ENCODE data around the gene DCK. TPM values are rescaled to one million over a fixed set of nuclear protein-coding genes. Genes with fewer than 3 reads are reported as not detected.

The DCK gene
- total and polyA plus RNA-seq, 9 of the 15 experiments (the other 6 are each of a cell fraction or from before 2014, with no cell fraction given) = 11.3 to 25.8 (median 19.6) TPM

DNA sequence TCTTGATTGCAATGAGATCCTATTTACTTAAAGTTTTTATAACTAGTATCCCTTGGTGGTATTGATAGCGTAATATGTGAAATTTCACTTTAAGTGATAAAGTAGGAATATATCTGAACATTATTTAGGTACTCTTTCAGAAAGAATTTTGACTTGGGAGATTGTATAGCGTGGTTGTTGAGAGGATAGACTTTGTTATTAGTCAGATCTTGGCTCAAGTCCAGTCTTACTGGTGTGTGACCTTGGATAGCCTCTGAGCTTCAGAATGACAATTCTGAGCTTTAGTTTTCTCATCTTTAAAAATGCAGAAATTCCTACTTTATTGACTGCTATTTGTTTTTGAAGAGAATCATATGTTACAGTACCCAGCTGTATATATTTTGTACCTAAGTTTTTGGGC, 32.6 kb downstream of the DCK start (continued):
- TF ChIP-seq, protein P1, sequence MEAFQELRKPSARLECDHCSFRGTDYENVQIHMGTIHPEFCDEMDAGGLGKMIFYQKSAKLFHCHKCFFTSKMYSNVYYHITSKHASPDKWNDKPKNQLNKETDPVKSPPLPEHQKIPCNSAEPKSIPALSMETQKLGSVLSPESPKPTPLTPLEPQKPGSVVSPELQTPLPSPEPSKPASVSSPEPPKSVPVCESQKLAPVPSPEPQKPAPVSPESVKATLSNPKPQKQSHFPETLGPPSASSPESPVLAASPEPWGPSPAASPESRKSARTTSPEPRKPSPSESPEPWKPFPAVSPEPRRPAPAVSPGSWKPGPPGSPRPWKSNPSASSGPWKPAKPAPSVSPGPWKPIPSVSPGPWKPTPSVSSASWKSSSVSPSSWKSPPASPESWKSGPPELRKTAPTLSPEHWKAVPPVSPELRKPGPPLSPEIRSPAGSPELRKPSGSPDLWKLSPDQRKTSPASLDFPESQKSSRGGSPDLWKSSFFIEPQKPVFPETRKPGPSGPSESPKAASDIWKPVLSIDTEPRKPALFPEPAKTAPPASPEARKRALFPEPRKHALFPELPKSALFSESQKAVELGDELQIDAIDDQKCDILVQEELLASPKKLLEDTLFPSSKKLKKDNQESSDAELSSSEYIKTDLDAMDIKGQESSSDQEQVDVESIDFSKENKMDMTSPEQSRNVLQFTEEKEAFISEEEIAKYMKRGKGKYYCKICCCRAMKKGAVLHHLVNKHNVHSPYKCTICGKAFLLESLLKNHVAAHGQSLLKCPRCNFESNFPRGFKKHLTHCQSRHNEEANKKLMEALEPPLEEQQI (IDR thresholded peaks at IDR 0.05) = no peak
- no peak for TF ChIP-seq RBM22 (IDR thresholded peaks at IDR 0.05; ENCODE audit: low read depth, low read length, poor library complexity, severe bottlenecking)
- no peak for TF ChIP-seq ZBTB49 (CRISPR knock-in tag; IDR thresholded peaks at IDR 0.05; ENCODE audit: borderline replicate concordance)
- TF ChIP-seq BACH1 (tag; IDR thresholded peaks at IDR 0.05) = no peak
- TF ChIP-seq HLTF (IDR thresholded peaks at IDR 0.05) = no peak
- no peak for TF ChIP-seq TFE3 (CRISPR knock-in tag; IDR thresholded peaks at IDR 0.05)
- TF ChIP-seq, protein P2, sequence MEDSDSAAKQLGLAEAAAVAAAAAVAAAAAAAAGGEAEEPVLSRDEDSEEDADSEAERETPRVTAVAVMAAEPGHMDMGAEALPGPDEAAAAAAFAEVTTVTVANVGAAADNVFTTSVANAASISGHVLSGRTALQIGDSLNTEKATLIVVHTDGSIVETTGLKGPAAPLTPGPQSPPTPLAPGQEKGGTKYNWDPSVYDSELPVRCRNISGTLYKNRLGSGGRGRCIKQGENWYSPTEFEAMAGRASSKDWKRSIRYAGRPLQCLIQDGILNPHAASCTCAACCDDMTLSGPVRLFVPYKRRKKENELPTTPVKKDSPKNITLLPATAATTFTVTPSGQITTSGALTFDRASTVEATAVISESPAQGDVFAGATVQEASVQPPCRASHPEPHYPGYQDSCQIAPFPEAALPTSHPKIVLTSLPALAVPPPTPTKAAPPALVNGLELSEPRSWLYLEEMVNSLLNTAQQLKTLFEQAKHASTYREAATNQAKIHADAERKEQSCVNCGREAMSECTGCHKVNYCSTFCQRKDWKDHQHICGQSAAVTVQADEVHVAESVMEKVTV (CRISPR knock-in tag; IDR thresholded peaks at IDR 0.05) = no peak
- no peak for TF ChIP-seq SLC30A9 (CRISPR knock-in tag; IDR thresholded peaks at IDR 0.05)
- peak; percentile 83 for TF ChIP-seq FOSL1 (tag; conservative IDR thresholded peaks at IDR 0.05)
- no peak for TF ChIP-seq TOE1 (IDR thresholded peaks at IDR 0.05; ENCODE audit: borderline replicate concordance)
- TF ChIP-seq TOE1 (CRISPR knock-in tag; IDR thresholded peaks at IDR 0.05; ENCODE audit: borderline replicate concordance, low read depth) = no peak
- no peak for TF ChIP-seq ZBTB17 (CRISPR knock-in tag; IDR thresholded peaks at IDR 0.05)
- TF ChIP-seq KLF16 (IDR thresholded peaks at IDR 0.05) = no peak
- TF ChIP-seq ZKSCAN1 (IDR thresholded peaks at IDR 0.05; ENCODE audit: low read depth, low read length) = no peak
- no peak for TF ChIP-seq CBFB (CRISPR knock-in tag; IDR thresholded peaks at IDR 0.05)
- no peak for TF ChIP-seq ZNF766 (CRISPR knock-in tag; conservative IDR thresholded peaks at IDR 0.05)
- TF ChIP-seq ARID1B (IDR thresholded peaks at IDR 0.05) = peak; percentile 59; the same call in 1 of the 2 replicates
- no peak for TF ChIP-seq ZFP1 (CRISPR knock-in tag; IDR thresholded peaks at IDR 0.05)
